ENCODE measurements around the gene SYNPR.

The SYNPR gene

GRCh38 chr3:63528325-63529000, 250.4 kb downstream of the SYNPR start:
- no peak for DNase-seq (ENCODE audit: low read depth)
- H3K4me3 ChIP-seq (replicated peaks; ENCODE audit: low read depth, low read length): no peak overlapping the region
- TF ChIP-seq CTCF (IDR thresholded peaks at IDR 0.05; ENCODE audit: low read length, missing control alignments): no peak

GRCh38 chr3:63532521-63532920, 254.4 kb downstream of the SYNPR start:
- no peak for DNase-seq (ENCODE audit: low read depth)
- no peak for TF ChIP-seq CTCF (IDR thresholded peaks at IDR 0.05; ENCODE audit: low read length, missing control alignments)
- H3K4me3 ChIP-seq (replicated peaks; ENCODE audit: low read depth, low read length): no peak overlapping the region

DNA sequence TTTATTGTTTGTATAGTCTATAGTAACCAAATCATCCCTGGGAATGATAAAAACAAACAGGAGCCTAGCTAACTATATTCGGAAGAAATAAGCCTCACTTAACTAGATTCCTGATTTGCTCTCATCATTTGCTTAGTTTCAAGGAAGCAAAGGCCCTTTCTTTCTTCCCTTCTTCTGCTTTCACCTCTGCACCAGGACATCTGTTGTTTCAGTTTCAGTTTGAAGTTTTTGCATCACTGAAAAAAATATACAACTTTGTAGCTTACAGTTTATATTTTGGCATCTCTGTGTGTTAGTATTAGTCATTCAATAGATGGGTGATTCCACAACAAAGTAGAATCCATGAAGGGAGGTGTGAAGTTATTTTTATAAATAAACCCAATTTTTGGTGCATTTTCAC, 260.8 kb downstream of the SYNPR start:
- TF ChIP-seq CTCF (IDR thresholded peaks at IDR 0.05; ENCODE audit: low read length, missing control alignments): no peak
- DNase-seq (ENCODE audit: low read depth): no peak
- H3K4me3 ChIP-seq (replicated peaks; ENCODE audit: low read depth, low read length): no peak overlapping the region

DNA sequence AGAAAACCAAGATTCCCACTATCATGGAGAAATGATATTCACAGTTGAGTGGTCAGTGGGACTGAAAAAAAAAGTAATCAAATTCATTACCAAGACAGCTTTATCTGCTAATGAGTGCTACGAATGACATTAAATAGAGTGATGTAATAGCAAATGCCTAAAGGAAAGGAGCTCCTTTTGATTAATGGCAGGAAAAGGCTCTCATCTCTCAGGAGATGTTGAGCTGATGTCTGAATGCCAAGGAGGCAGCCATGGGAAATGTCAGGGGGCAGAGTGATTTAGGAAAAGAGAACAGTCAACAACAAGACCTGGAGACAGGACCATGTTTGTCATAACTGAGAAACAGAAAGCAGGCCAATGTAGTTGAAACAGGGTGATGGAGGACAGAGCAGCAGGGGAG, 277.7 kb downstream of the SYNPR start:
- no peak overlapping the region for H3K4me3 ChIP-seq (replicated peaks; ENCODE audit: low read depth, low read length)
- TF ChIP-seq CTCF (IDR thresholded peaks at IDR 0.05; ENCODE audit: low read length, missing control alignments): no peak
- no peak for DNase-seq (ENCODE audit: low read depth)

GRCh38 chr3:63556401-63556800, 278.3 kb downstream of the SYNPR start:
- TF ChIP-seq CTCF (IDR thresholded peaks at IDR 0.05; ENCODE audit: low read length, missing control alignments): no peak
- no peak overlapping the region for H3K4me3 ChIP-seq (replicated peaks; ENCODE audit: low read depth, low read length)
- DNase-seq (ENCODE audit: low read depth): no peak

DNA sequence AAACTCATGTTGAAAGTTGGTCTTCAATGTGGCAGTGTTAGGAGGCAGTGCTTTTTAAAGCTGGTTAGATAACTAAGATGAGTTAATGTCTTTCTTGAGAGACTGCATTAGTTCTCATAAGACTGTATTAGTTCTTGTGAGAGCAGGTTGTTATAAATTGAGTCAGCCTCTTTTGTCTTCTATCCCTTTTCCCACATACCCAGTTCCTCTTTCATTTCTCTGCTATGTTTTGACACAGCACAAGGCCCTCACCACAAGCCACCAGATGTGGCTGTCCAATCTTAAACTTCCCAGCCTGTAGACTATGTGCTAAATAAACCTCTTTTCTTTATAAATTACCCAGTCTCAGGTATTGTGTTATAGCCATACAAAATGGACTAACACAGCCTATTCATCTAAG, 279.8 kb downstream of the SYNPR start:
- TF ChIP-seq CTCF (IDR thresholded peaks at IDR 0.05; ENCODE audit: low read length, missing control alignments): no peak
- DNase-seq (ENCODE audit: low read depth): no peak
- H3K4me3 ChIP-seq (replicated peaks; ENCODE audit: low read depth, low read length): no peak overlapping the region

DNA sequence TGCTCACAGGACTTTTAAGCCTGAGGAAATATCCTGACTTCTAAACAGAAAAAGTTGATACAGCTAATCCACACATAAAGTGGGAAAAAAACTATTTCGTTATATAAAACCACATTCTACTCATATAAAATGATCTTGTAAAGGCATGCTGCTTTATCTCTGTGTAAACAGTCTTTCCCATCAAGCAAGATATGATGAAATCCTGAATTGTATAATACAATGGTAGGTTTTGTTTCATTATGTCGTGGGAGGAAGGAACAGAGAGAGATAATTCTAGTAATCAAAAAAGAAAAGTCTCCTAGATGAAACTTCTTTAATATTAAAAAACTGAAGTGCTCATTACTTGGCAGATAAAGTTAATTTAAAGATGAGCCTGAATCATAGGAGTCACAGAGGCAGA, 281.8 kb downstream of the SYNPR start:
- DNase-seq (ENCODE audit: low read depth): peak; percentile 34
- H3K4me3 ChIP-seq (replicated peaks; ENCODE audit: low read depth, low read length): no peak overlapping the region
- TF ChIP-seq CTCF (IDR thresholded peaks at IDR 0.05; ENCODE audit: low read length, missing control alignments): no peak
